Activated naive CD8-positive, alpha-beta T cell (primary cell): ENCODE results near the gene MYH10.

Source experiments
- H3K27ac Mint-ChIP-seq: one replicate; pipeline ENCODE4 v1.8.0; 2021; ENCODE audit warnings: mixed read lengths
- H3K27me3 Mint-ChIP-seq: one replicate; pipeline ENCODE4 v1.8.0; 2021; ENCODE audit warnings: mixed read lengths
- H3K36me3 Mint-ChIP-seq: one replicate; pipeline ENCODE4 v1.8.0; 2021; ENCODE audit warnings: mixed read lengths
- H3K4me1 Mint-ChIP-seq: one replicate; pipeline ENCODE4 v1.8.0; 2021; ENCODE audit warnings: low read depth, mixed read lengths
- H3K4me3 Mint-ChIP-seq: one replicate; pipeline ENCODE4 v1.8.0; 2021; ENCODE audit warnings: mild to moderate bottlenecking, mixed read lengths
- H3K9me3 Mint-ChIP-seq: one replicate; pipeline ENCODE4 v1.8.0; 2021; ENCODE audit warnings: low read depth, mixed read lengths

The MYH10 gene

DNA sequence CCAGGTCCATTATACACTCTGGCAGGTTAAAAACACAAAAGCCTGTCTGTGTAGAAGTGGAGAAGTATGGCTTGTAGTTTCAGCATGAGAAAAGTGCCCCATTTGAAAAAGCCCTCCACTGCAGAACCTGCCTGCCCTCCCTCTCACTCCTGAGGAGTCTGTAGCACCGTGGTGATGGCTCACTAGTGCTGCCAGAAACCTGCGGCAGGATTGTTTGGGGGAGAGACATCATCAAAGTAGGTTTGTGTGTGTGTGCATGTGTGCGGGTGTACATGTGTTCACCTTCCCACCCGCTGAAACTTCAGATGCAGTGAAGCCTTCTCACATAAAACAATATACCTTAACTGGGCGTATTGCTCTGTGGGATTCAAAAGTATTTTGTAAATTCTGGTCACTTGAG lies 168.0 kb downstream of the MYH10 start:
- Mint-ChIP-seq H3K9me3 (no peaks in the 10 kb centered on the region), H3K36me3 (peaks cover 2% of the 10 kb centered on the region), H3K27me3 (no peaks in the 10 kb centered on the region), H3K4me1 (peaks cover 18% of the 10 kb centered on the region), H3K27ac (no peak overlapping the region), H3K4me3 (no peak overlapping the region)

DNA sequence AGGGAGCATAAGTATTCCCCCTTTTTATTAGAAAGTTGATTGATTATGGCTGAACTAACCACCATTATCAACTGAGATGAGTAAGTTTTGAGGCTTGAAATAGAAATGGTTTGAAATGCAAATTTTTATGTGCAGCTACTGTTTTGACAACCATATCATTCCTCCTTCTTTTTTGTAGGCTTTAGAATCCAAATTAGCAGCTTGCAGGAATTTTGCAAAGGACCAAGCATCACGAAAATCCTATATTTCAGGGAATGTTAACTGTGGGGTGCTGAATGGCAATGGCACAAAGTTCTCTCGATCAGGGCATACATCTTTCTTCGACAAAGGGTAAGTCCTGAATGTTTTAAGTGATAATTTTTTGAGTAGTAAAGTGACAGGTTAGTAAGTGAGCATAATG lies 170.7 kb downstream of the MYH10 start:
- Mint-ChIP-seq H3K27me3 (no peaks in the 10 kb centered on the region), H3K4me3 (no peak overlapping the region), H3K27ac (no peak overlapping the region), H3K9me3 (no peaks in the 10 kb centered on the region), H3K36me3 (peaks cover 12% of the 10 kb centered on the region), H3K4me1 (peaks cover 21% of the 10 kb centered on the region)

DNA sequence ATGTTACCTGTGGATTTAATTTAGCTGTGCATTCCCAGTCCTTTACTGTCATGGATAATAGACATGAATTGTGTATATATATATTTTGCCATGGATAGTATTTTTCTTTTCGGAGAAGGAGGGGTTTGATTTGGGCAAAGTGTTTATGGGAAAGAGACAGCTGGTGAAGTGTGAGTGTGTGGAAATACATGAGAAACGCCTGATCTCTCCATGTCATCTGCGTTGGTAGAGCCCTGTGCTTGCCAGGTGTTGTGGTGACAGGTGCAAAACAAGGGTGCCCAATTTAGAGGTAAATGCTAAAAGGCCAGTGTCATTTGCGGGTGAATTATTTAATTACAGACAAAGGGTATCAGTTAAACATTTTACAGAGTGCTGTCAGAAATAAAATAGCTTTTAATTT lies 171.4 kb downstream of the MYH10 start:
- Mint-ChIP-seq H3K9me3 (no peaks in the 10 kb centered on the region), H3K4me3 (no peak overlapping the region), H3K36me3 (peaks cover 12% of the 10 kb centered on the region), H3K27me3 (no peaks in the 10 kb centered on the region), H3K4me1 (peaks cover 19% of the 10 kb centered on the region), H3K27ac (no peak overlapping the region)

DNA sequence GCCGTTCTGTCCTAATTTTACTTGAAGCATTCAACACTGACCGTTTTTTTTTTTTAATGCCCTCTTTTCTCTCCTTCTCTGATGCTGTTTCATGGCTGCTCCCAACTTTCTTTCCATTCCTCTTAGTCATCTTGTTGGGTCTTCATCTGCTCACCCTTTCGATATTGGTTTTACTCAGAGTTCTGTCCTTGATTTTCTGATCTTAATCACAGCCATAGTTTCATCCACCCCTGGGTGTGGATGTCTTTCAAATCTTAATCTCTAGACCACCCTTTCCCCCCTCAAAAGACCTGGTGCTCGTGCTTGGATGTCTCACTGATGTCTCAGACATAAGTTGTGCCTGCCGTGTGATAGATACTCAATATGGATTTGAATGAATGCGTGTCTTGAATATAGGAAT lies 172.4 kb downstream of the MYH10 start:
- Mint-ChIP-seq H3K36me3 (peaks cover 12% of the 10 kb centered on the region), H3K27me3 (no peaks in the 10 kb centered on the region), H3K9me3 (no peaks in the 10 kb centered on the region), H3K4me1 (peaks cover 16% of the 10 kb centered on the region), H3K27ac (peak overlapping the region; percentile 9), H3K4me3 (no peak overlapping the region)

- H3K4me3 Mint-ChIP-seq: no peak overlapping the region
- H3K27ac Mint-ChIP-seq: no peak overlapping the region
- peaks cover 12% of the 10 kb centered on the region for H3K36me3 Mint-ChIP-seq
Measured at GRCh38 chr17:8455665-8456209, 174.8 kb downstream of the MYH10 start.

GRCh38 chr17:8453326-8453725 lies 177.2 kb downstream of the MYH10 start:
- peaks cover 16% of the 10 kb centered on the region for H3K36me3 Mint-ChIP-seq
- no peak overlapping the region for H3K4me3 Mint-ChIP-seq
- H3K27ac Mint-ChIP-seq: no peak overlapping the region
- H3K27me3 Mint-ChIP-seq: no peaks in the 10 kb centered on the region
- no peaks in the 10 kb centered on the region for H3K9me3 Mint-ChIP-seq
- H3K4me1 Mint-ChIP-seq: peaks cover 12% of the 10 kb centered on the region

More at GRCh38 chr17:8455665-8456209, 174.8 kb downstream of the MYH10 start:
- Mint-ChIP-seq H3K4me1 (peaks cover 11% of the 10 kb centered on the region), H3K9me3 (no peaks in the 10 kb centered on the region), H3K27me3 (no peaks in the 10 kb centered on the region)

DNA sequence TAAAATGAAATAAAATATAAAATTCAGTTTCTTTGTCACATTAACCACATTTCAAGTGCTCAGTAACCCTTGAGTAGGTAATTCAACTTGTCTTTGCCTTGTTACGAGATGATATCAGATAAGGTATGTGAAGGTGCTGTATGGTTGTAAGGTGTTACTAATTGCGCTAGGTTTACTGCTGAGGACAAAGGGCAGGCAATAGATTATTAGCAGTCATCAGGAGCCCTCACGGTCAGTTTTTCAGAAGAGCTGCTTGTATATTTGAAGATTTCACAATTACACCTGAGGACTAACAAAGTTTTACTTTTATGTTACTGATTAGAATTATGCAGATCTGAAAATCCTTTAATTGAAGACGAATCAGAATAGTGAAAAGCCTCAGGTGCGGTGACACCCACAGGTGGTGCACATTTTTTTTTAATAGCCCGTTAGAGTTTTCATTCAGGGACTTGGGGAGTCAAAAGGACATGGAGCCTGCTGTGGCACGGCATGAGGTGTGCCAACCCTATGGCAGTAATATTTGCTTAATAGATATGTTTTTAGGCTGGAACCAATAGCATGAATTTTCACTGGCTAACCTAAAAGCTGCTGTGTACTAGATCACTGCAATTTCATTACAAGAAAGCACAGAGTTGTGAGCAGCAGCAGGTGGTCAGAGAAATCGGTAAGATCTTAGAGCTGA lies 178.5 kb downstream of the MYH10 start:
- H3K4me3 Mint-ChIP-seq: no peak overlapping the region
- no peaks in the 10 kb centered on the region for H3K27me3 Mint-ChIP-seq
- H3K36me3 Mint-ChIP-seq: peaks cover 13% of the 10 kb centered on the region
- no peak overlapping the region for H3K27ac Mint-ChIP-seq
- peaks cover 9% of the 10 kb centered on the region for H3K4me1 Mint-ChIP-seq
- H3K9me3 Mint-ChIP-seq: no peaks in the 10 kb centered on the region

GRCh38 chr17:8448310-8448709 lies 182.2 kb downstream of the MYH10 start:
- Mint-ChIP-seq H3K4me3 (no peak overlapping the region), H3K36me3 (peaks cover 13% of the 10 kb centered on the region), H3K27me3 (no peaks in the 10 kb centered on the region), H3K4me1 (peaks cover 24% of the 10 kb centered on the region), H3K27ac (no peak overlapping the region), H3K9me3 (no peaks in the 10 kb centered on the region)

DNA sequence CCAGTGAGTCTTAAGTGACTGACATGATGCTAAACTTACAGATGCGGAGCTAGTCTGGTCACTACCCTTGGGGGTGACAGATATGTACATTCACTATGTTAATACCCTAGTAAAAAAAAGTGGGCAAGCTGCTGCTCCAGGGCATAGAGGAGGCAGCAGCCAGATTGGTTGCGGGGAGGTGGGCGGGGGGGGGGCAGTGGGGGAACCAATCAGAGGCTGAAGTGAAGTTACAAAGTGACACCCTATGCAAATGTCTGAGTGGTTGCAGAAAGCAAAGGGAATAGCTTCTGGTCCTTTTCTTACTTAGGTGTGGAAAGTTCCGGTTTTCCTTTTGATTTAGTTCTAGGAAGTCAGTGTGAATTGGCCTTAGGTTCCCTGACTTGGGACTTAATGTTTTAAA lies 182.7 kb downstream of the MYH10 start:
- H3K4me1 Mint-ChIP-seq: peaks cover 28% of the 10 kb centered on the region
- peaks cover 14% of the 10 kb centered on the region for H3K36me3 Mint-ChIP-seq
- no peaks in the 10 kb centered on the region for H3K27me3 Mint-ChIP-seq
- no peak overlapping the region for H3K27ac Mint-ChIP-seq
- no peaks in the 10 kb centered on the region for H3K9me3 Mint-ChIP-seq
- H3K4me3 Mint-ChIP-seq: no peak overlapping the region

DNA sequence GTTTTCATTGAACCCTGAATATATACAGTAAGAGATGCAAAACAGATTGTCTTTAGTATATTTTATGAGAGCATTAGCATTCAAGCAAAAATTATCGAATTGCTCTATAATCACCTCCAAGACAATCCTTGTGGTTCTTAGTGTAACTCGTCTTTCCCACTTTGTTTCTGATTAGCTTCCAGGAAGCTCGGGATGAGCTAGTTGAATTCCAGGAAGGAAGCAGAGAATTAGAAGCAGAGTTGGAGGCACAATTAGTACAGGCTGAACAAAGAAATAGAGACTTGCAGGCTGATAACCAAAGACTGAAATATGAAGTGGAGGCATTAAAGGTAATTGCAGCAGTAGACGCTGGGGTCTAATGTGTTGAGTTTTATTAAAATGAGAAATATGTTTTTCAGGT lies 185.0 kb downstream of the MYH10 start:
- Mint-ChIP-seq H3K4me3 (no peak overlapping the region), H3K36me3 (peaks cover 14% of the 10 kb centered on the region), H3K27me3 (no peaks in the 10 kb centered on the region), H3K9me3 (no peaks in the 10 kb centered on the region), H3K4me1 (peaks cover 47% of the 10 kb centered on the region), H3K27ac (no peak overlapping the region)

- Mint-ChIP-seq H3K27me3 (no peaks in the 10 kb centered on the region), H3K4me3 (no peak overlapping the region), H3K4me1 (peaks cover 55% of the 10 kb centered on the region), H3K36me3 (peaks cover 15% of the 10 kb centered on the region), H3K27ac (no peak overlapping the region), H3K9me3 (no peaks in the 10 kb centered on the region)
Measured at GRCh38 chr17:8444494-8444893, 186.0 kb downstream of the MYH10 start.

- Mint-ChIP-seq H3K27ac (peak overlapping the region; percentile 81), H3K4me1 (peaks cover 57% of the 10 kb centered on the region), H3K27me3 (no peaks in the 10 kb centered on the region), H3K9me3 (no peaks in the 10 kb centered on the region), H3K36me3 (peaks cover 12% of the 10 kb centered on the region), H3K4me3 (no peak overlapping the region)
Measured at GRCh38 chr17:8443756-8444155, 186.8 kb downstream of the MYH10 start.

DNA sequence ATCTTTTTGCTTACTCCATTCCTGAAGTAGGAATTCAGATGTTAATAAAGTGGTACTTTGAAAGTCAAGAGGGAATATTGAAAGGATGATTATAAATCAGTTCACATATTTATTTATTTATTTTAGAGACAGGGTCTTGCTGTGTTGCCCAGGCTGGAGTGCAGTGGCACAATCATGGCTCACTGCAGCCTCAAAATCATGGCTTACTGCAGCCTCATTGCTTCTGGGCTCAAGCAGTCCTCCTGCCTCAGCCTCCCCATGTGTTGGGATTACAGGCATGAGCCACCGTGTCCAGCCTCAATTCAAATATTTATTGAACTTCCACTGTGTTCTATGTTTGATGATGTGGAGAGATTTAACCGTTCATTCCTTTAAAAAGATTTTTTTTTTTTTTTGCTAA lies 188.2 kb downstream of the MYH10 start:
- Mint-ChIP-seq H3K36me3 (peaks cover 12% of the 10 kb centered on the region), H3K27me3 (no peaks in the 10 kb centered on the region), H3K4me3 (peak overlapping the region; percentile 36), H3K9me3 (no peaks in the 10 kb centered on the region), H3K4me1 (peaks cover 66% of the 10 kb centered on the region), H3K27ac (peak overlapping the region; percentile 69)

GRCh38 chr17:8441690-8442089 lies 188.8 kb downstream of the MYH10 start:
- H3K27me3 Mint-ChIP-seq: no peaks in the 10 kb centered on the region
- H3K9me3 Mint-ChIP-seq: no peaks in the 10 kb centered on the region
- H3K4me1 Mint-ChIP-seq: peaks cover 67% of the 10 kb centered on the region
- peak overlapping the region; percentile 69 for H3K27ac Mint-ChIP-seq
- peak overlapping the region; percentile 36 for H3K4me3 Mint-ChIP-seq
- peaks cover 10% of the 10 kb centered on the region for H3K36me3 Mint-ChIP-seq

DNA sequence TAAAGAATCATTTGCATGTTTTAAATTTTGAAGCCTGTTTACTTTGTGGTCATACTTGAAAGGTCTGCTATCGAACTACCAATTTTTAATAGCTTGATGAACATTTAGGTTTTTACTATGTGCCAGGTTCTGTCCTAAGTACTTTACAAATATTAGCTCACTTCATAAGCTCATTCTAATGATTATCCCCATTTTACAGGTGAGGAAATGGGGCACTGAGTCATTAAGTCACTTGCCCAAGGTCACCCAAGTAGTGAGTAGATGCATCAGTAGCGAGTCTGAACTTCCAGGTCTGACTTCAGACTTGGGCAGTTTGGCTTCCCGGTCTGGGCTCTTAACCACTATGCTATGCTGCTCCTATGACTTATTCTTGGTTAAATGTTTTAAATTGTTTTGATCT lies 190.8 kb downstream of the MYH10 start:
- Mint-ChIP-seq H3K36me3 (peaks cover 11% of the 10 kb centered on the region), H3K27me3 (no peaks in the 10 kb centered on the region), H3K4me1 (peaks cover 72% of the 10 kb centered on the region), H3K4me3 (peak overlapping the region; percentile 56), H3K27ac (peak overlapping the region; percentile 54), H3K9me3 (no peaks in the 10 kb centered on the region)

DNA sequence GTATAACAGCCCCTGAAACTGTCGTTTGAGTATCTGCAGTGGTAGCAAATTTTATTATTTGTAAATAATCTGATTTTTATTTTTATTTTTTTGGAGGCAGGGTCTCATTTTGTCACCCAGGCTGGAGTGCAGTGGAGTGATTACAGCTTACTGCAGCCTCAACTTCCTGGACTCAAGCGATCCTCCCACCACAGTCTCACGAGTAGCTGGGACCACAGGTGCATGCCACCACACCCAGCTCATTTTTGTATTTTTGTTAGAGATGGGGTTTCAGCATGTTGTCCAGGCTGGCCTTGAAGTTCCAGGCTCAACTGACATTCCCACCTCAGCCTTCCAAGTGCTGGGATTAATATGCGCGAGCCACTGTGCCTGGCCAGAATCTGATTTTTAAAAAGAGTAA lies 192.1 kb downstream of the MYH10 start:
- Mint-ChIP-seq H3K4me3 (peak overlapping the region; percentile 78), H3K36me3 (peaks cover 10% of the 10 kb centered on the region), H3K9me3 (no peaks in the 10 kb centered on the region), H3K27me3 (no peaks in the 10 kb centered on the region), H3K27ac (peak overlapping the region; percentile 41), H3K4me1 (peaks cover 62% of the 10 kb centered on the region)
